Stimulated activated CD4-positive, alpha-beta T cell treated with anti-CD3 and anti-CD28 coated beads, TNF-alpha, amount 100 ng/mL, for 1 hour (primary cell): ENCODE measurements around the gene MRPS7.

Source experiments
- DNase-seq, 3 donors: peaks; one replicate each; pipeline ENCODE4 v3.0.0-alpha.2; 2020; ENCODE audit warnings: low read depth in 3 of 3, low spot score in 1 of 3

The MRPS7 gene

DNA sequence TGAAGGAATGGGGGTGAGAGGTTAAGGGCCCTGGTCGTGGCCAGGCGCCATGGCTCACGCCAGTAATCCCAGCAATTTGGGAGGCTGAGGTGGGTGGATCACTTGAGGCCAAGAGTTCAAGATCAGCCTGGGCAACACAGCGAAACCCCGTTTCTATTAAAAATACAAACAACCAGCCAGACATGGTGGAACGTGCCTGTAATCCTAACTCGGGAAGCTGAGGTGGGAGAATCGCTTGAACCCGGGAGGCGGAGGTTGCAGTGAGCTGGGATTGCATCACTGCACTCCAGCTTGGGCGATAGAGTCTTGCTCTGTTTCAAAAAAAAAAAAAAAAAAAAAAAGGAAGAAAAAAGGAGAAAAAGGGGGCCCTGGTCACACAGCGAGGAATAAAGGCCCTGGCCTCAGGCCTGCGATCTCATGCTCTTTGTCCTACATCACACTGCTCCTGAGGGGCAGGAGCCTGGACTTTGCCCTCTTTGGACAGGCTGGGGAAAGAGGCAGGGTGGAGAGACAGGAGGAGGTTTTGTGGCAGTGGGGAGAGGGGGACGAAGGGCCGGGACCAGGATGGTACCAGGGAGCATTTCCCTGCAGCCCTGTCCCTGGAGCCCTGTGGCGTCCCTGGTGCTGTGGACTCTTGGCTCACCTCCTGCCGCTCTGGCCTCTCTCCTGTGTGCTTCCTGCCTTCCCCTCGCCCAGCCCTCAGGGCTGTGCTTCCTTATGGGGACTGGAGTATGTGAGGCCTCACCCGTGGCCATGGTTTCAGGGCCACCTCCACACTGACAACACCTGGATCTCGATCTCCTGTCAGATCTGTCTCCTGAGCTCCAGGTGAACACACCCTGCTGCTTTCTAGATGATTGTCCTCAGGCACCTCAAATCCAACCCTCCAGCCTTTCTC, 47.3 kb downstream of the MRPS7 start:
- no peak for DNase-seq

DNA sequence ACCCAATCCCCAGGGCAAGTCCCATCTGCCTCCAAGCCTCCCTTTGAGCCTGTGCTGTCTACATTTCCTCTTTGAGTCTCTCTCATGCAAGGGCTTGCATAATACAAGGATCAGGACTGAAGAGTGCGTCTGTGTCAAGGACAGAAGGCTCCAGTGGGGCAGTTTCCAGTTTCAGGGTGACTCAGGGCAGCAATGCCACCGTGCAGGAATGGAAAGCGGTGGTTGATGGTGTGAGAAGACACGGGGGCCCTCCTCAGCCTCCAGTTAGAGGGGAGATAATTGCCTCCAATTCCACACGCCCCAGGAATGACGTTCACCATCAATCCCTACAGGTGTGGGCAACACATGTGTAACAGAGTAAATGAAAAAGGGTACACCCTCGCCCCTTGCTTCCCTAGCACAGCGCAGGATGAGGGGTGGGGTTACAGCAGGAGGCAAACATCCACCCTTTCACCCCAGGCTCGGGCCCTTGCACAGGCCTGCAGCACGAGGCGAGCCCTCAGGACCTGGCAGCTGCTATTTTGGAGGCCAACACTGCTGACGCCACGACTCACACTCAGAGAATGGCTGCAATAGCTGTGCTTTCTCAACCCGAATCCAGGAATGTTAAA, 52.4 kb downstream of the MRPS7 start:
- DNase-seq: no peak

DNA sequence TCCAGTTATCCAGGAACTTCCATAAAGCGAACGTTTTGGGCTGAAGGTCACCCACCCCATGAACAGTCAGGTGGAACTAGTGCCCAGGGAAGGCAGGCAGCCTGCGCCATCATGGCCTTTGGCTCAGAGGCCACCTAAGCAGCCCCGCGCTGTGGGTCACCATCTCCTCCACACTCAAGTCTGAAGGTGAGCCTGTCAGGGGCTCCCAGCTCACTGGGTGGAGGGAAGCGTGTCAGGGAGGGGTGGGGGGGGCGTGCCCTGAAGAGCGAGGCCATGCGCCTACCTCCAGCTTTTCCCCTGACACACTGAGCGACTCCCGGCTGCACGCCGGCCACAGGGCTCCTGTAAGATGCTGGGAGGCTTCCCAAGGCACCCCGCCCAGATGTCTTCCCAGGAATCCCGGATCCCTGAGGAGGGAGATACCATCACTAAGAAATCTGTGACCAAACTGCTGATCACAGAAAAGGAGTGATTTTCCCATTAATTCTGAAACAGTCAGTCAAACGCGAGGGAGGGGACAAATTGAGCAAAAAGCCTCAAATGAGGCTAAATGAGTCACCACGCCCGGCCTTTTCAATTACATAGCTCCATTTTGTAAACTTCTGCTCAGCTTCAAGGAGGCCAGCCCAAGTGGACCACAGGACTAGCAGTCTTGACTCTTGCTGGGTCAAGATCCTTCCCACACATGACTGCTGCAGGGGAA, 54.0 kb downstream of the MRPS7 start:
- no peak for DNase-seq
